DMS153 (cell line): ENCODE data around the gene LDLRAD4.

ENCODE experiments used
- DNase-seq: peaks from one replicate; lab custom pipeline; 2025; lab: John Stamatoyannopoulos, UW

LDLRAD4 gene

DNA sequence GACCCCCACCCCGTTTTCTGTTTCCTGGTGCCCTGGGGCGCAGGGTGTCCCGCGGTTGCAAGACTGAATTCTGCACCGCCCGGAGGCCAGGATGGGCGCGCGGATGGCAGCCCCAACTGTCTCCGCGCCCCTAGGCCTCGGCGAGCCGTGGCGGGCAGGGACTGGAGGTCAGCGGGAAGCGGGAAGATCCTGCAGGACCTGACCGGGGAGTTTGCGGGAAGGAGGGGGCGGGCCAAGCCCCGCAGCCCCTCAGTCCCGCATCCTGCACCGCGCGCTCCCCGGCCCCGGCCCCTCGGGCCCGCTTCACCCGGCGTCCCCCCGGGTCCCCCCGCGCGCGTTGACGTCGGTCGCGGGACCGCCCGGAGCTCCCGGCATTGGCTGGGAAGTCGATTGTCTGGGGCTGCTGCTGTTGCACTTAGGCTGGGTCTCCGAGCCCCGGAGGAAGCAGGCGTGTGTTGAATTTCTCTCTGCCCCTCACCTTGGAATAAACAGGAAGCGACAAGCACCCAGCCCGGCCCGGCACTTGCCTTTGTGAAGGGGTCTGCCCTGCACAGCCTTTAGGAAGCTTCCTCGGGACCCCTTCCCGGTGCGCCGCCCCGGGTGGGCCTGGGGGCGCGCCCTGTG, at the start of gene LDLRAD4:
Gene LDLRAD4, plus strand, starts transcription at position 393 of the 624 bp plus-strand sequence.
- DNase-seq, result no peak

DNA sequence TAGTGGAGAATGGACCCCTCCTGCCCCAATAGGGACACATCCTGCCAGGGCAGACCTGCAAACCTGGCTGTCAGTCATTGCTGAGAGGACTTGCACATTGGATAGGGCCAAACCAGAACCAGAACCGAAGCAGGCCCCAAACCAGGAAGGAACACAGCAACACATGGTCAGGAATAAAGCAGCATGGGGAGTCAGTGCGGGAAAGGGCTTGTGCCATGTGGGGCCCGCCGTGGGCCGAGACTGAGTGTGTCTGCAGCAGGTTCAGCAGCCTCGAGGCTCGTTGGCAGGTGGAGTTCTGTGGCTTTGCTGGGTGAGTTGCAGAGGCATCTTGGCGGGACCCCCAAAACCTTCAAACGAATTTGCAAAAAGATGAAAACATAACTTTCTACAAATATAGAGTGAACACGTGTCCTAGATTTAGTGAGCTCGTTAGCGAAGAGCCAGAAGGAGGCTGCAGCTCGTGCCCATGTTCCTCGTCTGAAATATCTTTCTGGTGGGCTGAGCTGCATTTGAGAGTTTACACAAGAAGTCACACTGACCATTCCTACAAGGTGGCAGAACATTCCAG, 44.9 kb upstream of the LDLRAD4 start:
- DNase-seq, result no peak

DNA sequence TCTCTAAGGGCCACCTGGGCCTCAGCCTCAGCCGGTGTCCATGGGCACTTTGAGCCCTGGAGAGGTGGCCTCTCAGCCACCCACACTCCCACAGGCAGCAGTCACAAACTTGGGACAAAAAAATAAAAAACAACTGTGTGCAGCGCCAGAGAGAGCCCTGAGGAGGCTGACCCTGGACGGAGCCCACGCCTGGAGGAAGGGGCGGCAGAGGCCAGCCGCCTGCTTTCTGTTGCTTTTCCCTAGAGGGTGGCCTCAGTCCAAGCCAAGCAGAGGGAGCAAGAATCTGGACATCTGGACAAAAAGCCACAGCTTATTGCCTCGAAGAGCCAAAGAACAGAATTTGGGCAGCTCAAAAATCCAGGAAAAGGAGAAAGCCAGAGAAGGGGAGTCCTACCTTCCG, 43.3 kb upstream of the LDLRAD4 start:
- no peak for DNase-seq

DNA sequence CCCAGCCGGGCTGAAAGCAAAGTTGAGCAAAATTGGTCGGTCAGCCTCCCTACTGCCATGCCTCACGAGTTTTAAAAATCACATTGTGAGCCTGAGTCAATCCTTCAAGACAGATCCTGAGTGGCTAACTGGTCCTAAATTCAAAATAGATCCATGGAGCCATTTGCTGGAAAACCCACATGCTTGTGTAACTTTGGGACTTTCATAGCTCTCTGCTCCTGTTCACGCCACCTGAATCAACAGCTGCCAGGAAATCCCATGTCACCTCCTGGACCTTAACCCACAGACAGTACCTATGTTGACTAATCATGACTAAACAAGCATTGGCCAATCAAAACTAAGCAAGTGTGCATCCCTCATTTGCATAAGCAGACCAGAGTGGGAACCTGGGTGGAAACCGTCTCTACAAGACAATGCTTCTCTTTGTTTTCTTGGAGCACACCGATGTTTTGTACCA, 42.8 kb upstream of the LDLRAD4 start:
- DNase-seq, result no peak

DNA sequence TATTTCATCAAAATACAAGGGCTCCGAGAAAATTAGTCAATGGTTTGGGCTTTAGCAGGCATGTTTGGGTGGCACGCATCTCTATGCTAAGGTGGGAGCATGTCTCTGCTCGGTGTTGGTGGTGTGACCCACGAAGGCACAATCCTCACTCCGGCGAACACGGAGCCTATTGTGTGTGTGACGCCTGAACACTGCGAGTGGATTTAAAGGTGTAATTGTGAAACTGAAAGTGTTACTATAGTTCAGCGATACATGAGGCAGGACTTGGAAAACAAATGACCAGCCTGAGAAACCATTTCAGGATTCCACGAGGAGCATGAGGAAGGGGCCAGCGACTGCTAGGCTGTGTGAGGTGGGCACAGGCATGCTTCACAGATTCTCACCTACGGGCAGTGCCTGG, 41.7 kb upstream of the LDLRAD4 start:
- no peak for DNase-seq

DNA sequence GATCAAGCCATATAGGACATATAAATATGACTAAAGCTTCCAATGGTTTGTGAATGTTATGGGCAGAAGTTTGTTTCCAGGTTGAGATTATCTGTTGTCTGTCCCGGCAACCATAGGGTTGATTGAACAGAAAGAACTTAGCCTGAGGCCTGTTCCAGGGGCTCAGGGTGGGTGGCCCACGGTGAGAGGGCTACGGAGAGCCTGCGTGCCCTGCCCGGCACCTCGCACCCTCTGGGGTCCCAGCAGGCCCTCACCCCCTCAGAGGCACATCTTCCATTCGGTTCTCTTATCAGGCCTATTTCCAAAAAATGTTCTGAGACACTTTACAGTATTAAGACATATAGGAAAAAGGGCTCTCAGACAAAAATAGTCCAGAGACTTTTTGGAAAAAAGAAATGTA, 40.4 kb upstream of the LDLRAD4 start:
- DNase-seq, result no peak

DNA sequence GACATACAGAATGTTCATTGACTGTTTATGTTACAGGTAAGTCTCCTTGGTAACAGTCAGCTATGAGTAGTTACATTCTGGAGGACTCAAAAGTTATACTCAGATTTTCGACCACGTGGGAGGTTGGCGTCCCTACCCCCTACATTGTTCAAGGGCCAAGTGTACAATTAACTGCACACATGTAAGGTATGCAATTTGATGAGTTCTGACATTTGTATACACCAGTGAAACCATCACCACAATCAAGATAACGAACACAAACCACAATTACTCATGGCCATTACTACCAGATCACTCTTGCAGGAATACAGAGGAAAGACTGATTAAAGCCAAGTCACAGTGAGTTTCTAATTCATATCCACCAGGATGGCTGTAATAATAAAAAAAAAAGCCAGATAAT, 39.6 kb upstream of the LDLRAD4 start:
- no peak for DNase-seq

DNA sequence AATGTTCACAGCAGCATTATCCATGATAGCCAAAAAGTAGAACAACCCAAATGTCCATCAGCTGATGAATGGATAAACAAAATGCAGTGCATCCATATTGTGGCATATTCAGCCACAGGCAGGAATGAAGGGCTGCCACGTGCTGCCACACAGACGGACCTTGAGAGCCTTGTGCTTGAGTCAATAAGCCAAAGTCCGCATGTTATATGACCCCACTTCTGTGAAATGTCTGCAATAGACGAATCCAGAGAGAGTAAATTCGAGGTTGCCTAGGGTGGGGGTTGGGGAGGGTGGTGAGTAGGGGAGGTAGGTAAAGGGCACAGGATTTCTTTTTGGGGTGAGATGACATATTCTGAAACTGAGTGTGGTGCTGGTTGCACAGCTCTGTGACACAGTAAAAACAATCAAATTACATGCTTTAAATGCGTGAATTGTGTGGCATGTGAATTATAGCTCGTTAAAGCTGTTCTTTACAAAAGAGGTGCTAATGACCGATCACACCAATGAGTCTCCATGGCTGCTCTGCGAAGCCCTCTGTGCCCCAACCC, 38.9 kb upstream of the LDLRAD4 start:
- no peak for DNase-seq

DNA sequence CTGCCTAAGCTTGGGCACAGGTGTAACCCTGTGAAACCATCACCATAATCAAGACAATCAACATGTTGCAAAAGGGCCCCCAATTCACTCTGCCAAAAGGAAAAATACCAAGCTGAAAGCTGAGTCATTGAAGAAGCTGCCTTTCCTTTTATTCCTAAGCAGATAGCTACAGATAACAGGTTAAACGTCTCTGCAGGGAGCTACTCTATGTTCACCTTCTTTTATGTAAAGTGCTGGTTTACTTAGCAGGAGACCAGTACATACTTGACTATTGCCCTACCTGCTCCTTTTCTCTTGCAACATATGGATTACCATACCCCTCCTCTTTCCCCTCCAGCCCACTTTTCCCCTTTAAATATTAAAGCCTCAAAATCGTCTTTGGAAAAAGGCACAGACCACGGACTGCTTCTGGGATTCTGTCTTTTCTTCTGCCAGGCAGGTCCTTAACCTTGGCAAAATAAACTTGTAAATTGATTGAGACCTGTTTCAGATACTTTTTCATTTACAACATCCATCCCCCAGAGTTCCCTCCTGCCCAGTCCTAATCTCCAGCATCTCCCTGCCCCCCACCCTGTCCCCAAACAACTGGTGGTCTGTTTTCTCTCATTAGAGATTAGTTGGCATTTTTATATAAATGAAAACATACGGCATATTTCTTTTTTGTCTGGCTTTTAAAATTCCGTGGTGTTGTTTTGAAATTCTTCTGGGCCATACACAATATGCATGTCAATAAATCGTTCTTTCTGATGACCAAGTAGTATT, 37.8 kb upstream of the LDLRAD4 start:
- DNase-seq, result no peak

DNA sequence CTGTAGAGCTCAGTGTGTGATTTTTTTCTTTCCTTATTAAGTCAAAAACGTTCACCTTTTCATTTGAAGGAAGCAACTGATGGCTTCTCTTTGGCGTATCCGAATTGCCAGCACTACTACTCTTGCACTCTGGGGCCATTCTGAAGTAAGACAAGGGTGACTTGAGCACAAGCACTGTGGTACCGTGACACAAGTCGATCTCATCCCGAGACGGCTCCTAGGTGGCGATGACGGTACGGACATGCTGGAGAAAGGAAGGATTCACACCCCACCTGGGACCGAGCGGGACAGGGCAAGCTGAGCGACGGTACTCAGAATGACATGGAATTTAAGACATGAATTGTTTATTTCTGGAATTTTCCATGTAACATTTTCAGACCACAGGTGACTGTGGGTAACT, 36.8 kb upstream of the LDLRAD4 start:
- DNase-seq, result no peak

DNA sequence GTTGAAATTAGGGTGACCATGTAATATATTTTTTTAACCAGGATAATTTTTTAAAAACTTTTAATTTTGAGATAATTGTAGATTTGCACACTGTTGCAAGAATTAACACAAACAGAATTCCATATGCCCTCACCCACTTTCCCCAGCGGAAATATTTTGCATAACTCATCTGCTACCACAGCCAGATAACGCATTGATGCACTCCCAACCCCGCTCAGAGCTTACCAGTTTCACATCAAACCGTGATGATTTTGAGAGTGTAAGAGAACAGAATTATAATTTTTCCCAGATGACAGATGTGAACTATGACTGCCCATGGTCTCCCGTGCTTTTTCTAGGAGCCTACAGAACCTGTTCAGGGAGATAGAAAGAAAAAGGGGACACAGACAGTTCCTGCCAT, 35.2 kb upstream of the LDLRAD4 start:
- DNase-seq, result no peak

DNA sequence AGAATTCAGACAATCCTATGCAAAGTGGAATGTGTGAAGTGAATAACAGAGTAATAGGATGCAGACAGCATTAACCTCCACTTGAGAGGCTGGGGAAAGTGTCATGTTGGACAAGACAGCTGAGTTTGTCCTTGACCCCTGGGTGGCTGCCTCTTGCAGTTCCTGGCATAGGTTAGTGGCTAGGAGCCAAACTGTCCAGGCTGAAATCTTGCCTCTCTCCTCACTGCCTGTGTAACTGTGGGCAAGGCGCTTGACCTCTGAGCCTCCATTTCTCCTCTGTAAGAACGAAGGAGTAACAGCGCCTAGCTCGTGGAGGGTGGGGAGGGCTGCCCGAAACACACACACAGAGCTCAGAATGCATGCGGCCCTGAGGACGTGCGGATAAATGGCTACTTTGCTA, 34.8 kb upstream of the LDLRAD4 start:
- no peak for DNase-seq

DNA sequence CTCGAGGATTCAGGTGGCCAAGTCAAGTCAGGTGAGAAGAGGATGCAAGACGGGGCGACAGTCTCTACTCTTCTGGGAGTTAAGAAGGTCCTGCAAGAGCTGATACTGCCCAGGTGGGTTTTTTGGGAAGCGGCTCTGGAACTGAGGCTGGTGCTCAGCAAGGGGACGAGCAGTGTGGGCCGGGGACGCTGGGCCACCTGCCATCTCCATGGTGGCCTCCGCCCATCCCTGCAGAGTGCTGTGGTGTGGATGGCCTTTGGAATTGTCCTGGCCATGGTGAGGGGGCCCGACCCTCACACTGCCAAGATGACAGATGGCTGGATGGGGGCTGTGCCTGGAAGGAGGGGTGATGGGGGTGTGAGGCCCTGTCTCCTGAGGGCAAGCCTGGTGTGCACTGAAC, 34.2 kb upstream of the LDLRAD4 start:
- no peak for DNase-seq

DNA sequence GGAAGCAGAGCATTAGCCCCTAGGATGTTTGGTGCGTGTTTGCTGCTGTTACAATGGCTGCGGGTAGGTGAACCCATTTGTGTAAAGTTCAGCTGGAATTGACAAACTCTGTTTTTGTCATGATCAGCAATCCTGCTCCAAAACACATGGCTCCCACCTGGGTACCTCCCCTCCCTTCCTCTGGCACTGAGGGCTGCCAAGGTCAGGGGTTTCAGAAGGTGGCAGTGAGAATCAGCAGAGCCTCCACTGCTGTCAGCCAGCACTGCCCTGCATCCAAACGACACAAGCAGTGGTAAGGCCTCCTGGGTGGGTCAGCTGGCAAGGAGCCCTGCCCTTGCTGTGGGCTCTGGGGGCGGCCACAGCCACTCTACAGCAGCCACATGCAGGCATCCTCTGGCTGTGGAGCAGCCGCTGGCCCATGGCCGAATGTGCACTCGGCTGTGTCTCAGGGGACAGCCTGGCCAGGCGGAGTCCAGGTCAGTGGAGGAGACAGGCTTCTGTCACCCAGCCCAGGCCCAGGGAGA, 32.8 kb upstream of the LDLRAD4 start:
- DNase-seq, result no peak

DNA sequence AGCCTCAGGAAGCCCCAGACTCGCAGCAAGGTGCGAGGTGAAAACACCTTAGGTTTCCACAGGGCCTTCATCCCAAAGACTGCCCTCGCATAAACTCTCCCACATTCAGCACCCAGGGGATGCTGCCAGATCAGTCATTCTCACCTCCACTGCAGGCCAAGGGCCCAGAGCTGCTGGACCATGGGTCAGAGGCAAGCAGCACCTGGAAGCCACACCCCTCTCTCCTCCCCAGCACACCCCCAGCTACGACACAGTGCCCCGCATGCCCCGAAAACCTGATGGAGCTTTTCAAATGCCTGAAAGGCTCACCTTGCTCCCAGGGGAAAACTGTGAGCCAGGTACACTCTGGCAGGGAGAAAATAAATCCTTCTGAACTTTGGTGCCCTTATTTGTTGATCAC, 31.9 kb upstream of the LDLRAD4 start:
- no peak for DNase-seq

DNA sequence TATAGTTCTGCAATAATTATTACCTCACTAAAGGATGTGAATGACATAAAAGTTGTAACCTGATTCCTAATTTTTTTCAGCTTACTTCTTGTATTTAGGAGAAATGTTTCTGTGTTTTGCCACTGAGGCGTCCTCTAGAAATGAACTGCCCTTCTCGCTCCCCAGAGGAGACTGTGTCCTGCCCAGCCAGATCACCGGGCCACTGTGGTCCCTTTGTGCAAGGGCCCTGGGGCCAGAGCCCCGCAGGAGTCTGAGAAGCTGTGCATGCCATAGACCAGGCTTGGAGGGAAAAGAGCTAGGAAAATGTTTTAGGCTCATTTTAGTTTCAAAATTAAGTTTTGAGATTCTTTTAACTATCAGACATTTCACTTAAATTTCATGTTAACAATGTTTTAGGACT, 31.1 kb upstream of the LDLRAD4 start:
- no peak for DNase-seq

DNA sequence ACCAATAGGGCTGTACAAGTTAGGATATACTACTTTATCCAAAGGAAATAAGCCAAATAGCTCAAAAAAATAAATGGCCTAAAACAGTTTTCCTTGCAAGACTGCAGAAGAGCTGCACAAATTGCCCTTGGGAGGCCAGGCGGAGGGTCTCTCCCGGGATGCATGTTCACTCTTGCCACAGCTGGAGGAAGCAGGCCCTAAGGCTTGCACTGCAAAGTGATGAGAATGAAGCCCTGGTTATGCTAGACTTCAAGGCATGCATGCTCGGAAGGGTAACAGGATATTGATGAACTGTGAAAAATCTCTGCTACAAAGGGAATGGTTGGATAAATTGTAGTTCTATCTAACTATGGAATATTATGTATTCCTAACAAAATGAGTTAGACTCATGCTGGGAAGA, 27.5 kb upstream of the LDLRAD4 start:
- no peak for DNase-seq

DNA sequence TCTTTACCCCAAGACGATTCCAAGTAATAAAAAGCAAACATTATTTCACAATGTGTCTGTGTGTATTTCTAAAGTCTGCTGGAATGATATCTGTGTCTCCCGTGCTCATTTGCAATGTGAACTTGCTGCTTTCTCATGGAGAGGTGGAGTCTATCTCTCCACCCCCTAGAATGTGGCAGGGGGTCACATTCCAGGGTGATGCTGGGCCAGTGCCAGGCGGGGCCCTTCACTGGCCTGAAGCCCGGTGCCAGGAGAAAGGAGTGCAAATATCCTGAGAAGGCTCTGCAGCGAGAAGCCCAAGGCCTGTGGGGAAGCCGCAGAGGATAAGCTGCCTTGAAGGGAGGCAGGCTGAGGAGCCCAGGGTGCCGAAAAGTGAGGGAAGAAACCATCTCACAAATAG, 26.8 kb upstream of the LDLRAD4 start:
- DNase-seq, result no peak

DNA sequence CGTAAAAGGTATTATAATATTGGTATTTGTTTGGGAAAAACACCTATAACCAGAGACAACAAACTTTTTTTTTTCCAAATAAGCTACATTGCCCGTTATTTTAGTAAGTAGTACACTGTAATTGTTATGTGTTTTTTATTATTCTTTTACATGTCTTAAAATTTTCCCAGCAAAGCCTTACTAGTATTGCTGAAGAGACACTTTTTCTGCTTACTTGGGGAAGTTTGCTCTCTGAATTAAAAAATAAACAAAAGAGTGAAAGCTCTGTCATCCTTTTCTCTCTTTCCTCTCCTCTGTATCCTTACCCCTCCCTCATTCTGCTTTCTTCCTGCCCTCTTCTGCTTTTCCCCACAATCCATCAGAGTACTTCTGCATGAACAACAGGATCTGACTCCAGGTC, 25.6 kb upstream of the LDLRAD4 start:
- DNase-seq, result no peak

DNA sequence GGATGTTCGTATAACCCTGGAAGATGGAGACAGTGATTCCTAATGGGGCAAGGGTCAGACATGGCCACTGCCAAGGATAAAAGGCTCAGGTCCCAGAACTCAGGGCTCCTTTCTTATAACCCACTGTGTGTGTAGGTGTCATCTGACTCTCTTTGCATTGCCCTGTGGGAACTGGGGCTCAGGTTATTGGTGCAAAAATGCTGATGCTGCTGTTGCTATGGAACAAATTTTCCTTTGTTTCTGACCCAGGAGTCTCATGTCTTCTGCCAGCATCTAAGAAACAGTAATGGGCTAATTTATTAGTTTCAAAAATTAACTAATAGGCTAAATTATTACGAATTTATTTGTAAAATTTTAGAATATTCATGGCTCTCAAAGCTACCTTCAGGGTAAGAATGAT, 24.3 kb upstream of the LDLRAD4 start:
- no peak for DNase-seq

DNA sequence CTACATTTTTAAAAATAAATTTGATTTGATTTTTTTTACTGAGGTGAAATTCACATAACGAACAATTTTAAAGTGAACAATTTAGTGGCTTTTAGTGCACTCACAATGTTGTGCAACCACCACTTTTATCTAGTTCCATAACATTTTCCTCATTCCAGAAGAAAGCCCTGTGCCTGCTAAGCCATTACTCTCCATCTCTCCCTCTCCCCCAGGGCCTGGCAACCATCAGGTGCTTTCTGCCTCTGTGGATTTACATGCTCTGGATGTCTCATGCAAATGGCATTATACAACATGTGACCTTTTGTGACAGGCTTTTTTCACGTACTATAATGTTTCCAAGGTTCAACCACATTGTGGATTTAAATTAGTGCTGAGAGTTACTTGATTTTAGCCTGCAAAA, 19.9 kb upstream of the LDLRAD4 start:
- DNase-seq, result no peak

DNA sequence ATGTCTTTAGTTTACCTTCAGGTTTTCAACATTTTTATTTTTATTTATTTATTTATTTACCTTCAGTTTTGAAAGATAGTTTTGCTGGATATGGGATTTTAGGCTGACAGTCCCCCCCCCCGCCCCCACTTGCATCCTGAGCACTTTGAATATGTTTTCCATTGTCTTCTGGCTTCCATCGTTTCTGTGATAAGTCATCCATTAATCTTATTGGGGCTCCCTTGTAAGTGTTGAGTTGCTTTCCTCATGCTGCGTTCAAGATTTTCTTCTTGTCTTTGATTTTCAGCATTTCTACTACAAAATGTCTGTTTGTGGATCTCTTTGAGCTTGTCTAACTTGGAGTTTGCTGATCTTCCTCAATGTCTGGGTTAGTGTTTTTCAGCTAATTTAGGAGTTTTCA, 19.4 kb upstream of the LDLRAD4 start:
- no peak for DNase-seq

DNA sequence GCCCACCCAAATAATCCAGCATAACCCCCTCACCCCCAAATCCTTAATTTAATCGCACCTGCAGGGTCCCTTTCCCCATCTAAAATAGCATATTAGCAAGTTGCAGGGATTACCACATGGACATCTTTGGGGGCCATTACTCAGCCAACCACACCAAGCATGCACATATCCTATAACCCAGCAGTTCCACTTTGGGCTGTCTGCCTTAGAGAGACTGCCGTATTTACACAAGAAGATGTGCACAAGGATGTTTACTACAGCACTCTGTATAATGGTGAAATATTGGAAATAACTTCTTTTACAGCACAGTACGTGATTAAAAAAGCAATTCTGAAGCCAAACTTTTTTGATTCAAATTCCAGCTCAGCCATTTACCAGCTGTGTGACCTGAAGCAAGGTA, 17.3 kb upstream of the LDLRAD4 start:
- no peak for DNase-seq
